T-helper 1 cell treated with Interleukin-12 subunit alpha and Interleukin-12 subunit beta and Interleukin-4 antibody, amounts not matched to agents 30 ng/mL and 1 ng/mL, for 36 hours (primary cell): ENCODE results near the gene MBNL2. TPM values are rescaled to one million over a fixed set of nuclear protein-coding genes. Genes with fewer than 3 reads are reported as not detected.

Experiments
- intact Hi-C: fragments of 100-400 bp; cut with micrococcal nuclease; formaldehyde crosslinking; loops from one replicate; pipeline ENCODE4 v1.15.1; 2024
- total RNA-seq: library from RNA; stranded (reverse); gene quantifications from 2 replicates; pipeline ENCODE4 v1.2.3, GENCODE V29; 2022

MBNL2 gene
- total RNA-seq, 1 donor from 2014 or later, result 12.4 TPM

DNA sequence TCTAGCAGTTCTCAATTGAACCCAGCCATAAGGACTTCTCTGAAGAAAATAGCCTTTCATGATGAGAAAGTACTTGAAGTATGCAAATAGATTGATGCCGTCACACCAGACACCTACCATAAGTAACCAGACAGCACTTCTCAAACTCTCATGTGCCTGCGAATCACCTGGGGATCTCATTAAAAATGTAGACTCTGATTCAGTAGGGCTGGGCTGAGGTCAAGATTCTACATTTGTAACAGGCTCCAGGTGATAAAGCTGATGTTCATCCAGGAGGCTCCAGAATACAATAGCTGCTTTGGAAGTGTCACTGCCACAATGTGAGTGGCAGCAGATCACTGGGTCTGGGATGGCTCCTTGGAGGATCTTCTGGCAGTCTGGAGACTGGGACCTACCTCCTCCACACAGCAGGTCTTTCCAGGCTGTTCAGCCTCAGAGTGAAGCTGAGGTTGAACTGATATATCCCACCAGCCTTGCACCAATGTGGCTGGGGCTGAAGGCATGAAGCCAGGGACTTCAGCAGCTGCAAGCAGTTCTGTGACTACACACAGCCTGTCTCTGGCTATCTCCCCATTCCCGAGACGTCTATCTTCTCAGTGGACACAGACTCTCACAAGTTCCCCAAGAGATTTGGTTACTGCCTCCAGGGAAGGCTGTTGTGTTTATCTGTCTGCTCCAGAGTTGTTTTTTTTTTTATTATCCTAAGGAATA lies 9.1 kb downstream of the MBNL2 start:
- intact Hi-C loops, result no loop called here

DNA sequence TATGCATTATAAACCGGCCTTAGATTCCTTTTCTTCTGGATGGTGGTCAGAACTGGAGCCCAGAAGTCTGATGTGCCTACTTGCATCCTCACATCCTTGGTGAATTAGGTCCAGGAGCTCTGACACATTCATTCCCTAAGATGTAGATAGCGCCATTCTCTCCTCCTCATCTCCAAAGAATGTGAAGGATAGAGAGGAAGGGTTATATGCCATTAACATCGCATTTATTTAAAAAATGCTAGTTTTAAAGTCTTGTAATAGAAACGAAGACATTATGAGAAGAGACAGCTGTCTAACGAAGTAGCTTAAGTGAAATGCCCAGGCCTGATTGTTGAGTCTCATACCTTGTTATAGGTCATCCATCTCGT lies 9.7 kb downstream of the MBNL2 start:
- intact Hi-C loops, result no loop called here

DNA sequence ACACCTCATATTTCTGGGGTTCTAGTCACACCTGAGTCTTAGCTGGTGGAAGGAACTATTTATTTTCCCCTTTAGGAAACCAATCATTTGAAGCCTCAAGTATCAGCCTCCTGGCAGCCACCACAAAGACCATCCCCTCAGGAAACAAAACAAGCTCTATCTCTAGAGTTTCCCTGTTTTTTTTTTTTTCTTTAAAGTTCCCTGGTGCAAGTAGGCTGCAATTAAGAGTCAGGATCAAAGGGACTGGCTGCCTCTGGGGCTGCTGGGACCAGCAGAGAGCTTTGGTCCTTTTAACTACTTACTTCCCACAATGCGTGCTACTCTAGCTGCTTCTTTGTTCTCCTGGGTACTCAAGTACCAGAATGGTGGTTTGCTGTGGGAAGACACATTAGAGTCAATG lies 11.4 kb downstream of the MBNL2 start:
- intact Hi-C loops, result no loop called here

DNA sequence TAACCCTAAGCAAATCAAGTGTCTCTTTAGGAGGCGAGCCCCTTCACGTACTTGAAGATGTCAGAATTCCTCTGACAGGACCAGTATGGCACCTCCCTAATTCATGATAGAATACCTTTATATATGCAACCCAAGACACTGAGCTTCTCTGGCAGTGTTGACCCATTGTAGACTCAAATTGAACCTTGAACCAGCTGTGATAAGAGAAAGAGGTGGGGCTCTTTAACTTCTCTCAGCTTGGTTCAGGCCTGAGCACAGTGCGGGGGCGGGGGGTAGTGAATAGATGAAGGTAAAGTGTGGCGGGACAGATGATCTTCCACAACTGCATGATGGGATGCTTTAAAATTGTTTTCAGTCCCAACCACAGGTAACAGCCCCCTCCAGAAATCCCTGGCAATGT lies 12.1 kb downstream of the MBNL2 start:
- intact Hi-C loops, result no loop called here

DNA sequence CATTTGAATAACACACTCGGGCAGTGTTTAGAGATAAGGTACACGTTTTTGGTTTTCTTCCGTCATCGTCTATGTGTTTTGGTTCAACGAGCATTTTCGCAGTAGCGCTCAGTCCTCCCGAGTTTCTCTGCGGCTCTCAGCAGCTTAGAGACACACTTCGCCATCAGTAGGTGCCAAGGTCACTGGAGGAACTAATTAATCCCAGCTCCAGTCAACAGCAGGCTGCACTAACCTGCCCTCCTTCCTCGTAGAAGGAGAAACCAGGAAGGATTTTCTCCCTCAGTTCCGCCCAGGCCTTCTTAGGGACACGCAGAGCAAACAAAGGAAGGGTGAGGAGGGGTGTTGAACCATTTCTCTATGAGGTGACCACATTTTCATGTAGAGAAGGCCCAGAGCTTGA lies 12.6 kb downstream of the MBNL2 start:
- intact Hi-C loops, result no loop called here

DNA sequence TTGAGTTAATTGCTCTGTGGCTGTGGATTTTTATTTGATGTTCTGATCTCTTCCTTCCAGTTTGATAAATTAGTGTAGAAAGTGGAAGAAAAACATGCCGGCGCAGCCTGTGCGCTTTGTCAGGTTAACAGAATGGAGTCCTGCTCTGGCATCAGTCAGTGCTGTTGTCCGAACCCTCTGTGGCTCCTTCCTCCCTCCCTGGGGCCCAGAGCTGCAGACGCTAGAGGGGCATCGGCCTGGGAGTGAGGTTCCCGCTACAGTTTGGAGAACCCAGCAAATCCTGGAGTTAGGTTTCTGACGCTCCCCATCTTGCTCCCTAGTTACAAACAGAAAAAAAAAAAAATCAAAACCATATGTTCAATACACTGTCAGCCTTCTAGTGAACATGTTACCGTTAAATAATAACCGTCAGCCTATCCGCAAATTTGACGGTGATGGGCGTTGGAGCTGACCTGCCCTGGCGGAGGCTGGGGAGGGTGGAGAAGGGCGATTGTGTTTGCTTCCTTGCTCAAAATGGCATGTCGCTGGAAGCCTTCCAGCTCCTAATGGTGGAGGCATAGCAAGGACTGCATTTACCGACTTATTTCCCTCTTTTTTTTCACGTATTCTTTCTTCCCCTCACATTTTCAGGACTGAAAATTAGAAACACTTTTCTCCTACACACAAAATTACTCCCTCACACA lies 13.6 kb downstream of the MBNL2 start:
- intact Hi-C loops, result no loop called here

DNA sequence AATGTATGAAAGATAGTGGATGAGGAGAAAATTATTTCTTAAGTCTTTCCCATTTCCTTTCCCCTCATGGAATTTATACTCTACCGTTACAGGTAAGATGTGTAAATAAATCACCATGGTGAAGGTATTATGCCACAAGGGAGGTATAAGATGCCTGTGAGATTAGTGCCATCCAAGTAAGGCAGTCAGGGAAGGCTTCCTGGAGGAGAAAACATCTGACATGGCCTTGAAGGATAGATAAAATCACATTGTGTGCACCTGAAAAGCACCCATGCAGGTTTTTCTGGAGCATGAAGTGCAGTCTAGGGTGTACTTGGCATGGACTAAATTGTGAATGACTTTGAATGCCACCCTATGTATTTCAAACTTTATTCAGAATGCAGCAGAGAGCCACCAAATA lies 15.3 kb downstream of the MBNL2 start:
- intact Hi-C loops, result no loop called here

DNA sequence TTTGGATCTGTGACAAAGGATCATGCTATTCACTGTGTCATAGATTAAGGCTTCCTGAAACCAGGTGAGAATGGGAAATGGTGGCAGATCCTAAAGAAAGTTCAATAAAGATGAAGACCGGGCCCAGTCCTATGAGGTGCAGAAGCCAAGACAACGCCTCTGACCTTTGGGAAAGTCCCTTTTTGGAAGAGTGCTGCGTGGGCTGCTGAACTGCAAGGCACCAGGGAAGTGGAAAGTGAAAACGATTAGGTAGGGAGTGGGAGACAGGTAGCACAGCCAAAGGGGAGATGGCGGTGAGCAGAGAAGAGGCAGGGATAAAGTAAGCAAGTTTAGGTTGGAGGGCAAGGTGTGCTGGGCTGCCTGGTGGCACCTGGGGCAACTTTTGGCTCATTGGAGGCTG lies 16.3 kb downstream of the MBNL2 start:
- intact Hi-C loops, result no loop called here

DNA sequence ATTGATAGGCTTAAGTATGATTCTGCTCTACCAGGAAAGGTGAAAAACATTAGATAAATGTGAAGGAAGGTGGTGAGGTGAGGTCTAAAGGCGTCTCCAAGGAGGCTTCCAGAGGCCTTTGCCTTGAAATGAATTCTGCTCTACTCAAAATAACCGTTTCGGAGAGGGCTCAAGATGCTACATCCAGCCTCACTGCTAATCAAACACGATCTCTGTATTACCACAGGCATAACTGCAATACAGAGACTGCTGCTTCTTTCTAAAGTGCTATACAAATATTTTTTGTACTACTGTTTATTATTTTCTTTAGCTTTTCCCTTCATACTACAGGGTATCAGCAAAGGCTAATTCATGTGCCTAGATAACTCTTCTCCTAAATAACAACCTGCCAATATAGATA lies 16.8 kb downstream of the MBNL2 start:
- intact Hi-C loops, result no loop called here

DNA sequence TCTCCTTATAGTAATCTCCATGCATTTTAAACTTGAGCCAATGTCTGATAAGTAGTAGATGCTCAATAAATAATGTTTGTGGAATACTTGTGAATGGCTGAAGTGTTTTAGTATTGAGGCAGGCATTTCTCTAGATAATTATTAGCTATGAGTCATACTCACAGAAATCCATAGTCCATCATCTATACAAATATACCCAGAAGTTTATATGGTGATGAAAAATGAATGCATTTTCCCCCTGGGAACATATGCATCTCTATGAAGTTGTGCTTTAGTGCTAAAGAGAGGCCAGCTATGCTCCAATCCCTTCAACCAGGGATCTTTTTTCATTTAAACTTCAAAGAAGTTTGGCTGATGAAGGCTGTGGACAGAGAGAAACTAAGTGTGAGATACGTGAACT lies 17.2 kb downstream of the MBNL2 start:
- intact Hi-C loops, result no loop called here

DNA sequence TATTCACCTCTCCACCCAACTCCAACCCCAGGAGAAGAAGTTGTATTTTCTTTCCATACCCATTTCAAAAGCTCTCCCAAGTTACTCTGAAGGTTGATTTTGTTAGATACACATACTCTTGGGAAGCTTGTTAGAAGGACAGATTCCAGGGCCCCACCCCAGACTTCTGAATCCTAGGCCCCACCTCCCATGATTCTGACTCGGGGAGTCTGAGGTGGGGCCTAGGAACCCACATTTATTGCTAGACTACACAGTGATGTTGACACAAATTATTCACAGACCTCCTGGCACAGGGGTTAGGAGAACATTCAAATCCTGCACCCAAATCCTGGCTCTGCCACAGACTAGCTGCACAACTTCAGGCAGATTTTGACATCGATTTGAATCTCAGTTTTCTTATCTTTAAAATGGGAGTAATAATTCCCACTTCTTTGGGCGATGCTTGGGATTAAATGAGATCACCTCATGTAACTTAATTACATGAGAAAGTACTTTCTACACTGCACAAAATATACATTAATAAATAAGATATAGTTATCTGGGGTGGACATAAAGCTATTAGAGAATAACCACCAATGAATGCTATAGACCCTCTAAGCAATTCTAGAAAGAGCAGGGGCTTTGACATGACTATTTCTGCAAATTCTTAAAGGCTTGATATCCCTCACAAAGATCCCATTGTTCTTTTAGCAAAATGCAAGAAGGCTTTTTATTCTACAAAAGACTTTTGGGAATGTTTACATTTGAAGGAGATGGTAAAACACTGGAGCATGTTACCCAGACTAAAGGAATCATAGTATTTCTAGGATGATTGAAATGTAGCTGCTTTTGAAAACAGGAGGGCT lies 18.0 kb downstream of the MBNL2 start:
- intact Hi-C loops, result no loop called here

DNA sequence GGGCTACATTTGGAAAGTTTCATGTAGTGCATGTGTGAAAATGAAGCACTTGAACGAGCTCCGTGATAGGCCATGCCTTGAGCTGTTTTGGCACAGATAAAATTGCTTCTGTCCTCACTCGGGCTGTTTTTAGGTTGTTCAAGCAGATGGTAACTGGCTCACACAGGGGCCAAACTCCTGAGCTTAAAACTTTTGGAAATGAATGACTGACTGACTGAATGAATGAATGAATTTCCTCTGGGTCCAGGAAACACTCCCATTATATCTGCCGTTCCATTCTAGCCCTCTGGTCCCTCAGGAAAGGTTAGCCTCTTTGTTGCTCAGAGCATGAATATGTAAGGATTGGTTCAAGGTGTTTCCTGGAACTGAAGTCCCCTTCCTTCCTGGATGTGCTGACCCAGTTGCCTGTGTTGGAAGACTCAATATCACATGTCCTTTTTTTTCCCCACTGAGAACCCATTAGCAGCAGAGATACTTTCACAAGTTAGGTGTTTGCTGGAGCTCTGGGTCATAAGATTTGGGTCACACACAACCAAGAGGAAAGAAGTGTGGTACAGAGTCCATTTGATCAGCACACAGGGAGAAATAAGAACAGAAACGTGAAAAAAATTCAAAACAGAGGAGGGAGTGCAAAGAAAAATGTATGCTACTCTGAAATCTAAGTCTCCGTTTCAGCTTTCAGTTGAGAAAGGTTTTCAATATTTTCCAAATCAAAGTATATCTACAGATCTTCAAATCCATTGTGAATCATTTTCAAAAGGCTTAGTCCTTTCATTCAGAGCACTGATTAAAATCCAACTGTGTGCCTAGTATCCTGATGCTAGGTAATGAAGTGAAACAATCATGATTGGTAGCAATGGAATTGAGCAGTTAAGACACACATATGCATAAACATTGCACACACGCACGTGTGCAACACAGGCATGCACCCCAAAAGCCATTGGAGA lies 18.9 kb downstream of the MBNL2 start:
- intact Hi-C loops, result no loop called here

DNA sequence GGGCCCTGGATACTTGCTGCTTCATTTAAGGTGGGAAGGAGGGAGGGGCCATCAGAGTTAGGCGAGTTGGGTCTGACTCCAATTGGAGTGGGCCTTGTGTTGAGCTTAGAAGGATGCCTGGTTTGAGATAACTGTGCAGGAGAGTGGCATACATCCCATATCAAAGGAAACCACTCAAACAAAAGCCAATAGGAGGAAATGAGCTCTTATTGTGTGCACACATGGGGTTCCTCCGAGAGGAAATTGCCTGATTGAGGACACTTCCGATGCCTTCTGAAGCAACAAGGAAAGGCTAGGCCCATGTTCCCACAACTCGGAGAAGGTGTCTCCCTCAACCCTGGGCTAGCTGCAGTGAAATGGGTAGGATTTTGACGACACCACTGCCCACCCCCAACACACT lies 19.6 kb downstream of the MBNL2 start:
- intact Hi-C loops, result no loop called here

DNA sequence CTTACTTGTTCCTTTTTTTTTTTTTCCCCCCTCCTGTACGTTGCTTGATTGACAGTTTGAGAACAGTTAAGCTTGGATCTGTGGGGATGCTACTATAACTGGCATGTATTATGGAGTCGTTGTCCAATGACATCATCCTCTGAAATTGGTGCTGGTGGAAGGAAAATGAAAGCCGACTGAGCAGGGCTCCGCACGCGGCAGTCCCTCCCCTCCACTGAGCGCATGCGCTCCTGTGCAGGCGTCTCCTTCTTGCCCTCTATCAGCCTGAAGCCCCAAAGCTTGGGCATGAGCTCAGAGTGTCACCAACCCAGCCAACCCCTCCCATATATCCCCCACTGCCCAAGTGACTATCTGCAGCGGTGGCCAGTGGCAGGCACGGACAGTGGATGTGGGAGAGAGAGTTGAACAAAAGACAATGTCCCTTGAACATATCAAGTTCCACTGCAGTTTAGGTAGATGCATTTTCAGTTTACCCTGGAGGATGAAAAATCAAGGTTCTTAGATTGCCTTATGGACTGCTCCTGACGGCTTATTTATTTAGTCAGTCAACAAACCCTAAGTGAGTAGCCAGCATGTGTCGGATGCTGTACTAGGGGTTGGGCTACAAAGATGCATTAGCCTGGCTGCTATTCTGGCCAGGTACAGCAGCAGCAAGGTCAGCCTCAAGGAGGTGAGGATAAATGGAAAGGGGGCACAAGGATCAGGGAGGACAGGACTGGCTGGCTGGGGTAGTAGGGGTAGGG lies 20.8 kb downstream of the MBNL2 start:
- intact Hi-C loops, result no loop called here

DNA sequence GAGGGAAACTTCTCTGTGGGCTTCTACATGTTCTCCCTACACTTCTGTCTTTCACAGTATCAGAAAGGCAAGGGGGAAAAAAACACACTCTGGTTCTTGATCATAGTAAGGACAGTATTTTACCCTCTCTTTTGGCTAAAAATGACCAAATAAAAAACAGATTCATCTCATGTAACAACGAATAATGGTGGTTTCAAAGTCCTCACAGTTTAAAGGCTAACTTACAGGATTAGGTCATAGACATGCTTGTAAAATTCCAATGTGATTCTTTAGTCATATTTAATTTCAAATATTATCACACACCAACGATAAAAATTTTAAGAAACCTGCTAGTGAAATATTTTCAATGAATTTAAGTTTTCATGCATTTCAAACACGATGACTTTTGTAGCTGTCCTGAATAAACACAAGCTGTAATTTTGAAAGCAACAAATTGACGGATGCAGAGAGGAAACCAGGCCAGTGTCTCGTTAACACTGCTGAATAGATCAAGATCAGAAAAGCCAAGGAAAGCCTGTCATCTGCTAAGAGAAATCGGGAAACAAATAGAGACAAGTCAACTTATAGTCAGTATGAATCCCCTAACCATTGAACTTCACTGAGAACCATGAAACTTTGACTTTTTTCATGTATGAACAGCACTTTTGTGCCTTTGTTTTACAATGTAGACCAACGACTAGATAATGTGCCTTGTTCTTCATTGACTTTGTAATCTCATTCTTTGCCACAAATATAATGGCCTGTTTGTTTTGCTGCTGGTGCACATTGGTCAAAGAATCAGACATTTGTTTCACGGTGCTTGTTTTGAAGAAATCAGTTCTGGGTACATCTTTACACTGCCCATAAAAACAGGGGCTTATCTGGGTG lies 22.0 kb downstream of the MBNL2 start:
- intact Hi-C loops, result no loop called here

DNA sequence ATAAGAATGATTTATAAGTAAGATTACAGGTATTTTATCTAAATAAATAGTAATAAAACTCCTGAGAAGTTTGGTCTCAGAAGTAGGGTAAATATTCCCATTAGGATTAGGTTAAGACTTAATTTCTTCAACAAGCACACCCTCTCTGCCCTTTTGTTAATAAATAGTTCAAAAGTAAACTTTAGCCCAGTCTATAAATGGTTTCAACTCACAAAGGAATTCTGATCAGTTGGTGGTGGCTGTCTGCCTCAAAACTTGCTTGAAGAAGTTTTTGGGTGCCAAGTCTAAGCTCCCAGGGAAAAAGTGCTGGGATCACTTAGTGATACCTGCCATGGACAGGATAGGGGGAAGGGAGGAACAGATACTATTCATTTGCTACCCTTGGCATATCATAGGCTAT lies 22.9 kb downstream of the MBNL2 start:
- intact Hi-C loops, result no loop called here

DNA sequence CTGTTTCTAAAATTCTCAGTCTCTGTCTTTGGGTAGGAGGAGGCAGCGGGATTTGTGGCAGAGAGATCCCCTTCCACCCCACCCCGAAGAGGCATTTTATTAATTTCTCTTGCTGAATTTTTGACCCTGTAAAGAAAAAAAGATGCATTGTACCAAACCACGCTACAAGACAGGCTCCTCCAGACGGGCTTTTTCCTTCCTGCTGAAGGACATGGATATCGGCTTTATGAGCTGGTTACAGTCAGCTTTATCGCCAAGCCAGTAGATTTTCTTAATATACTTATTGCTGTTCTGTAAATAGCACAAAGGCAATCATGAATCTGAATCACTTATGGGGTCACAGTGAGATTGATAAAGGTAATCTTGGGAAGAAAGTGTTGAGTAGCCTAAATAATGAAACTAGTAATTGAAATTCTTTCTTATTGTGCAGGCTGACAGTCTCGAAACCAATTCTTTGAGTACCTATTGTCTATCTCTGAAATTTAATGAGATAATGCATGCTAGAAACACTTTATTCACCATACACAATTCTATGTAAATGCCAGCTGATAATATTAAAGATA lies 24.5 kb downstream of the MBNL2 start:
- intact Hi-C loops, result no loop called here

DNA sequence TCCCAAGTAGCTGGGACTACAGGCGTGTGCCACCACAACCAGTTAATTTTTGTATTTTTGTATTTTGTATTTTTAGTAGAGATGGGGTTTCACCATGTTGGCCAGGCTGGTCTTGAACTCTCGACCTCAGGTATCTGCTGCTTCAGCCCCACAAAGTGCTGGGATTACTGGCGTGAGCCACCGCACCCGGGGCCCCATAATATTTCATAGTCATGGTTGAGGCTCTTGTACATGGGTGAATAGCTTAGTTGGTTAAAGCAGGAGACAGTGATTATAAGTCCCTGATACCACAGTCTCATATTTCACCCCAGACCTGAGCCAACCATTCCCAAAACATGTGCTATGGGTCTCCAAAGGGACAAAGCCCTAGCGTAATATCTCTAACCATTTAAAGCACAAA lies 26.1 kb downstream of the MBNL2 start:
- intact Hi-C loops, result no loop called here

DNA sequence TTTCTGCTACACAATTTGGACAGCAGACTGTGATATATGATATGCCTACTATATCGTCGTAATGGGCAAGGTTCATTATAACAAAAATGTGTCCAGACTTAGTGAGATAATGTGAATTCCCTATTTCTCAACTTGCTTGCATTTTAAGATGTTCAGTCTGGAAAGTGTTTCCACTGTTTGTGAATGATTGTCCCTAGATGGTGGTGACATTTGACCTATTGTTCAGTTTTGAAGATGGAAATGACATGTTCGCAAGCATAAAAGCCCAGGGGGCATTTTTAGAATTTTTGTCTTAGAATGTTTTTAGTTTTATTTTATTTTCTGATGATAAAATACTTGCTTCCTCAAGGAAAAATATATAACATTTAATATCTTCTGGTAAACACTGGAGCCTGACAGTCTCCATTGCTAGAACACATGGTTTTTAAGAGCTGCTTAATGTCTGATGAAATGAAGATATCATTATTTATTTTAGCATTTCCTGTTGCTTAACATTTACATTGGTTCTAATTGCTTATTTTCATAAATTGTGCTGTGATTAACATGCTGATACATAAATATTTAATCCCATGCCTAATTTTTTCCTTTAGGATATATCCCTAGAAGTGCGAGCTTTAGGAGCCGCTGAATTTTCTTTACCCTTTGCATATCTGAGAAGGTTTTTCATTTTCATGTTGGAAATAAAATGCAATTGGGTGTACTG lies 27.1 kb downstream of the MBNL2 start:
- intact Hi-C loops, result no loop called here
